GM18861 (cell line): Measurements from ENCODE around the gene TTC22.

Experiments
- ATAC-seq: cut with Tn5 transposase; IDR thresholded peaks from one replicate; pipeline ENCODE4 v1.9.1; 2021; ENCODE audit not compliant: unreplicated experiment

TTC22 gene

DNA sequence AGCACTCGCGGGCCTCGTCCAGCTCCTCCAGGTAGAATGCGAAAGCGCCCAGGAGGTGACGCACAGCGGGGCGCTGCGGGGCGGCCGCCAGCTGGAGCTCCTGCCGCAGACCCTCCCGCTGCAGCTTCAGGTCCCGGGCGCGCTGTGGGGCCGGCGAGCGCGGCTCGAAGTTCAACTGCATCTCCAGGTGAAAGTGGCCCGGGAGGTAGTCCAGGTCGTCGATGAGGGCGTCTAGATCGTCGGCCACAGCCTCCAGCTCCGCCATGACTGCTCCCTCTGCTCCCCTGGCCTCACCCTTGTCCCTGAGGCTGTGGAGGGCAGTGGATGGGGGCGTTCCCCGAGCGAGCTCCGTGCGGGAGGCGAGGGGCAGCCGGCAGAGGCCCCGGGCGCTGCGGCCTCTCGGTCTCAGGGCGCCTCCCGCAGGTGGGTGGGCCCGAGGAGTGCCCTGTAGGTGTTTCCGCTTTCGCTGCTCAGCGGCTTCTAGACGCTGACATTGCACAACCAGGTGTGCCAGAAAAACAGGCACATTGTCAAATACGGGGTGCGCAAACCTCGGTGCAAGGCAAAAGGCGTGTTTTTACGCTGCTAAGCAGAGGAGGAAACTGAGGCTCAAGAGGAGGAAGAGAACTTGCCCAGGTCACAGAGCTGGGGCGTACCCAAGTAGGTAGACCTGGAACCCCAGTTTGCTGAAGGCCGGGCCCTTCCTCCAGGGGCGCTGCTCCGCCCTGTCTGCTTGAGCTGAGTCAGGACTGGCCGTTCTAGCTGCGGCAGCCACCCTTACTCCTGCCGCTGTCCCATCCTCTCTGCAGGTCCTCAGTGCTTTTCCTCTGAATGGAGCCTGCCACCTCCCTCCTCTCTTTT lies at the start of gene TTC22:
TTC22 (minus strand) TSS at position 425 of the 861 bp plus-strand sequence; CDS start at position 265, 160 bp downstream.
- ATAC-seq = peak; percentile 69

- ATAC-seq = no peak
Measured at GRCh38 chr1:54850737-54851136, 49.6 kb upstream of the TTC22 start.

- ATAC-seq = no peak
Measured at GRCh38 chr1:54850069-54850730, 49.1 kb upstream of the TTC22 start.

DNA sequence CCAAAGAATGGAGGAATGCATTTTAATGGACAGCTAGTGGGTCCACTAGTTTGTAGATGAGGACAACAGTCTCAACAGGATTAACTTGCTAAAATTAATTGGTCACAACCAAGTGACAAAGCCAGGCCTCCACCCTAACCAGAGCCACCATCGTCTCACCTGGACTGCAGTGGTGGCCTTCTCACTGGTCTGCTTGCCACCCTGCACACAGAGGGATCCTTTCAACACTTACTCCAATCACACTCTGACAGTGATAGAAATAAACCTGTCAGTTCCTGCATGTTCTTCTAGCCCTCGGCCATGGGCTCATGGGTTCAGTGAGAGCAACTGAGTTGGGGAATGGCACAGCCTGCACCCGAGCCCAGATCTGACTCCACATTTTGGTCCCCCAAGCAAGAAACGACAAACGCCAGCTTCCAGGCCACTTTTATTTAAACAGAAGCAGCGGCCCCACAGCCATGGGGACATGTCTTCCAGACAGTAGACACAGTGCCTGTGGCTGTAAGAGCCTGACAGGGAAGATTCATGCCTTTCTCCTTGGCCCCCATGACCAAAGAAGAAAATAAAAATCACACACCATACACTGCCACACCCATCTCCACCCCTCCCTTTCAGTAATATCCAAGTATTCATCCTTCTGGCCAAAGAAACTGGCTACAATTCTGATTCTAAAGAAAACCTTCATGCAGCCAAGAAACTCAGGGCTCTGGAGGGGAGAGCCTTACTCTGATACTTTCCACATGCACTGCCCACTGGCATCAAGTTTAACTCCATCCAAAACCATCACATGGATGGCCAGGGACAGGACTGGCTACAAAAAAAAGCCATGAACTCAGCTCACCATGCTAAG lies 48.3 kb upstream of the TTC22 start:
- ATAC-seq = no peak

DNA sequence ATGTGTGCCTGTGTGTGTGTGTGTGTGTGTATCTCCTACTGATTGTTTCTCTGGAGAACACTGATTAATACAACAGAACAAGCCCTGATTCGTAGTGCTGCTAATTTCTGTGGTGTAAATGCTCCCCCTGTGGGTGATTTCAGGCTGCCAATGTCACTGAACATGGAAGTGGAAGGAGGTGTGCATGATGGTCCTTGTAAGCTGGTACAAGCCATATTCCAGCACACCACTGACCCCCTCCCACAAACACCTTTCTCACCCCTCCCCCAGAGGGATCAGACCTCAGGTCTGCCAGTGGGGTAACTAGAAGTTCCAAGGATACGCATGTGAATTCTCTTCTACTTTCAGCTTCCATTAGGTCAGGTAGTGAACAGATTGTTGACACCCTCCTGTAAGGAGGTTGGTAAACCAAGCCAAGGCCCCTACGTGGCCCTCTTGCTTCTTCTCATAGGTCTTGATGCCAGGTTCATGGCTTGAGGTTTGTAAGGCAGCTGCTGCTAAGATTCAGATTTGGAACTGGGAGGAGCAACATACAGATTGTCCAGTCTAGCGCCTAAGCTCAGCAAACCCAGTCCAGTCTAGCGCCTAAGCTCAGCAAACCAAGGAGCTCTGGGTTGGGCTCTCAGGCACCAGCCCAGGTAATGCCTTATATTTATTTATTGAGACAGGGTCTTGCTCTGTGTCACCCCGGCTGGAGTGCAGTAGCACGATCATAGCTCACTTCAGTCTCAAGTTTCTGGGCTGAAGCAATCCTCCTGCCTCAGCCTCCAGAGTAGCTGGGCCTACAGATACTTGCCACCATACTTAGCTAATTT lies 47.2 kb upstream of the TTC22 start:
- ATAC-seq = no peak

DNA sequence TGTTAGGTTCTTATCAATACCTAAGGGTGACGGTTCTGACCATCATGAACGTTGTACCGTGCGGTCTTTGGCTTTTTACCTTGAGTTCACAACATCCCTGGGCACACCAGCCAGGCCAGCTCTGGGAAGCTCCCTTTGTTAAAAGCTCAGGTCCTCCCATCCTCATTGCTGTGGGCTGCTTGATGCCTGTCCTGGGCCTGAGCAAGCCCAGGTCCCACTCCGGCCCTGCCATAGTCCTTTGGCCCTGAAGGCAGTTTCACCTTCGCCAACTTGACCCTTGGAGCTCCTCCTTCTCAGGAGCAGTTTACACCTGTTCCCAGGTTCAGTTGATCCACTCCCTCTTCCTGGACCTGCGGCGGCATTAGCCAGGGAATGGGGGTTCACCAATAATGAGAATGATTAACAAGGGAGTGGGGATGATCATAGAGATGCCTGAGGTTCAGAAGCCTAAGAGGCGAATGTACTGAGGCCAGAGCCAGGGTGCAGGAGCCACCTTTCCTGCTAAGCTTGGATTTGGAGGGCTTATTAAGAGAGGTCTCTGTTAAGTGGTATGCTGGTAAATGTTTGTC lies 45.7 kb upstream of the TTC22 start:
- ATAC-seq = no peak

GRCh38 chr1:54846301-54846700 lies 45.2 kb upstream of the TTC22 start:
- ATAC-seq = no peak

GRCh38 chr1:54845772-54846171 lies 44.6 kb upstream of the TTC22 start:
- ATAC-seq = no peak

GRCh38 chr1:54844564-54844963 lies 43.4 kb upstream of the TTC22 start:
- ATAC-seq = no peak

GRCh38 chr1:54843449-54843848 lies 42.3 kb upstream of the TTC22 start:
- ATAC-seq = no peak

GRCh38 chr1:54842963-54843362 lies 41.8 kb upstream of the TTC22 start:
- ATAC-seq = no peak

DNA sequence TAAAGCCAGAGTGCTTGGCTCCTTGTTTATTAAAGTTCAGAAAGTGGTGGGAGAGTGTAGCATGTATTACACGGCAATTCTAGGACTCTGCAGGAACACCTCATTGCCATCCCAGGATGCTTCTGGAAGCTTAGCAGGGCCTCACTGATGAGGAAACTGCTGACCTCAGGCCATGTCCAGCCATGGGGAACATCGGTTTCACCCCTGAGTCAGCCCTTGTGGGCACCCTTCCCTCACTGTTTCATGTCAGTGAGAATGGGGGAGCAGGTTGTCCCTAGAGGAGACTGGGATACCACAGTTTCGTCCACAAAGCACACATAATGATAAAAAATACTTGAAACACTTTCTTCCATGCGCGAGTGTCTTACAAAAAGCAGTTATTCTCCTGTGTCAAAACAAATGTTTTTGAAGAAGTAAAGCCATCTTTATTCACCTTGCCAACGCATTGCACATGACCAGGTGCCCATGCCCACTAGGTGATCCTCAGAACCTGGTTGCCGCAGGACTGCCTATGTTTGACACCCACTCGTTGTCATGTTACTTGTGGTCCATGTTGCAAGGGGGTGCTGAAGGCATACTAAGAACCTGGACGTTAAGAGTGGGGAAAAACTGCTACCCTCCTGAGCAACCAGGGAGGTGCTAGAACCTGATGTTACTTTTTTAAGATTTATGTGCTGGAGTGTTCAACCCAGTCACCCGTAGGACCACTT lies 41.2 kb upstream of the TTC22 start:
- no peak for ATAC-seq

- ATAC-seq = no peak
Measured at GRCh38 chr1:54839824-54840223, 38.7 kb upstream of the TTC22 start.

- no peak for ATAC-seq
Measured at GRCh38 chr1:54838565-54839180, 37.5 kb upstream of the TTC22 start.

DNA sequence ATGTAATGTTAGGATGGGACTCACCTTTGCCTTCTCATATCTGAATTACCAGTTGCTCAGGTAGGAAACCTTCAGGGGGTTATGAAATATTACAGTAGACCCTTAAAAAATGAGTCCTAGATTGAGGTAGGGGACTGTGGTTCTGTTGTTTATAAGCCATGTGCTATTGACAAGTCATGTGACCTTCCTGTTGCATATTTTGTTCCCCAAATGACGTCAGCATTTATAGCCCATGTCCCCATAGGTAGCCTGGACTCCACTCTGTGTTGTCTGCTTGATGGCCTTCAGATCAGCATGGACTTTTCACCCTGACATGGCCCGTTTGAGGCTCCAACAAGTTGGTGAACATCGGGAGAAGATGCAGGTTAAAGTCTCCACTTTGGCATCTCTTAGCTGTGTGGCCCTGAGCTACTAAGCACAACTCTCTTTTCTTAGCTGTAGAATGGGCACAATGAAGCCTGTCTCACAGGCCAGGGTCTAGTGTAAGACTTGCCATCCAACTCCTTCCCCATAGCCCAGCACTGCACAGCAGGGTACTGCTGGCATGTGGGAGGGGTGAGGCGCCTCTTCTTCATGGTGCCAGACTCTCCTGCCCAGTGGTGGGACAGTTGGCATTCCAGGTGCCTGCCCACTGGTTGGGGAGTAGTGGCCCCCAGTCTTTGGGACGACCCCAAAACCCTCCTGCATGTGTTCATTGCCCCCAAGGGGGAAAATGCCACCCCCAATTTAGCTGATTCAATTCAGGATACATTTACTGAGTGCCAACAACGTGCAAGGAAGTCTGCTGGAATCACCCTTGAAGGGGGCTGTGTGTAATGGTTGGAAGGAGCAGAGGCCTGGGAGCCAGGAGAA lies 36.1 kb upstream of the TTC22 start:
- ATAC-seq = no peak

DNA sequence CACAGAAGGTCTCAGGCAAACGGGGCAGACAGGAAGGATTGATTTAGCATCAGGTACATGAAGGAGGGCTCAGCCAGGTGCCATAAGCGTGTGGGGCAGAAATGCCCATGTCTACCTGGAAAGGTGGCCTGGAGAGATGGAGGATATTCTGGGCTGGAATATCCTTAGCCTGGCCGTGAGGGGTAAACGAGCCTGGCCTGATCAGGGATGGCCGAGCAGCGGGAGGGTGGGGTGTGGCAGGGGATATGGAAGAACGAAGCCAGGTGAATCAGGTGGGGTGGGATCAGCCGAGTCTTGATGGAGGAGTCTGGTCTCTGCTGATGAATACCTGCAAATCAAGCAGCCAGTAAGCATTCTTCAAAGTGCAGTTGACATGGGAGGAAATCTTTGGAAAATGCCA lies 35.5 kb upstream of the TTC22 start:
- no peak for ATAC-seq

- ATAC-seq = no peak
Measured at GRCh38 chr1:54835970-54836369, 34.8 kb upstream of the TTC22 start.

GRCh38 chr1:54835131-54835898 lies 34.2 kb upstream of the TTC22 start:
- ATAC-seq = no peak
